ENCODE data around the gene CARMIL1. TPM values are rescaled to one million over a fixed set of nuclear protein-coding genes. Genes with fewer than 3 reads are reported as not detected.

Gene CARMIL1
- total RNA-seq, 2 donors from 2014 or later = 28.7 to 31.6 TPM

DNA sequence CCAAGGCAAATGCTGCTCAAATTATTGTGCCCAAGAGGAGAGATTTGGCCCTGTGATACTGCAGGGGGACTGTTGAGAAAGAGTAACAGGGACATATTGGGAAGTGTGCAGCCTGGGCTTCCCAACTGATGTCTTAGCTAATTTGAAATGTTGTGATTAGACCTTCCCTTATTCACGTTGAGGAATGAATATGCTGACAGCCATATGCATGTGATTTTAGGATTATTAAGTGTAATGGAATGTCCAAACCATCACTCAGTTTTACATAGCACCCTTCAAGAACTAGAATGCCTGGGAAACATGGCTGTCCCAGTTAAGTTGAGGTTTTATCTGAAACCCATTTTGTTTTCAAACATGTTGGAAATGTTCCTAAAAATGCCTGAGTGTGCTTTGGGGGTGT is 81.4 kb downstream of the CARMIL1 start:
- no peak for DNase-seq
- H3K4me1 Mint-ChIP-seq = peaks cover 24% of the 10 kb centered on the region
- 75% methylated on average over 1 of the region's 1 CpG; no CpG with 5 or more reads in 1 of the 2 experiments for WGBS, 2 experiments (ENCODE audit: insufficient coverage in 1 of 2, insufficient read length in 1 of 2)
- H3K9ac ChIP-seq (ENCODE audit: extremely low read depth, low read length, poor library complexity, severe bottlenecking) = no peak overlapping the region
- no peak overlapping the region for H3K27ac Mint-ChIP-seq
- H3K27ac ChIP-seq (ENCODE audit: low read depth, low read length) = no peak overlapping the region
- no peaks in the 10 kb centered on the region for H3K27me3 ChIP-seq (ENCODE audit: control insufficient read depth, insufficient read depth, low read length, poor library complexity, severe bottlenecking)
- no peak overlapping the region for H3K4me3 ChIP-seq (ENCODE audit: low read length)
- peaks cover 12% of the 10 kb centered on the region for H3K4me1 ChIP-seq (ENCODE audit: control insufficient read depth, insufficient read depth, low read length)
- no peaks in the 10 kb centered on the region for H3K36me3 ChIP-seq (ENCODE audit: control insufficient read depth, insufficient read depth, low read length)
- TF ChIP-seq, protein P1, sequence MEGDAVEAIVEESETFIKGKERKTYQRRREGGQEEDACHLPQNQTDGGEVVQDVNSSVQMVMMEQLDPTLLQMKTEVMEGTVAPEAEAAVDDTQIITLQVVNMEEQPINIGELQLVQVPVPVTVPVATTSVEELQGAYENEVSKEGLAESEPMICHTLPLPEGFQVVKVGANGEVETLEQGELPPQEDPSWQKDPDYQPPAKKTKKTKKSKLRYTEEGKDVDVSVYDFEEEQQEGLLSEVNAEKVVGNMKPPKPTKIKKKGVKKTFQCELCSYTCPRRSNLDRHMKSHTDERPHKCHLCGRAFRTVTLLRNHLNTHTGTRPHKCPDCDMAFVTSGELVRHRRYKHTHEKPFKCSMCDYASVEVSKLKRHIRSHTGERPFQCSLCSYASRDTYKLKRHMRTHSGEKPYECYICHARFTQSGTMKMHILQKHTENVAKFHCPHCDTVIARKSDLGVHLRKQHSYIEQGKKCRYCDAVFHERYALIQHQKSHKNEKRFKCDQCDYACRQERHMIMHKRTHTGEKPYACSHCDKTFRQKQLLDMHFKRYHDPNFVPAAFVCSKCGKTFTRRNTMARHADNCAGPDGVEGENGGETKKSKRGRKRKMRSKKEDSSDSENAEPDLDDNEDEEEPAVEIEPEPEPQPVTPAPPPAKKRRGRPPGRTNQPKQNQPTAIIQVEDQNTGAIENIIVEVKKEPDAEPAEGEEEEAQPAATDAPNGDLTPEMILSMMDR (conservative IDR thresholded peaks at IDR 0.05) = no peak
- H3K9me3 ChIP-seq (ENCODE audit: control insufficient read depth, low read length) = no peaks in the 10 kb centered on the region
- no peaks in the 10 kb centered on the region for H3K27me3 Mint-ChIP-seq (ENCODE audit: insufficient read depth)
- H3K4me3 Mint-ChIP-seq = no peak overlapping the region
- H3K36me3 Mint-ChIP-seq (ENCODE audit: low read depth) = no peaks in the 10 kb centered on the region
- no peaks in the 10 kb centered on the region for H3K9me3 Mint-ChIP-seq

DNA sequence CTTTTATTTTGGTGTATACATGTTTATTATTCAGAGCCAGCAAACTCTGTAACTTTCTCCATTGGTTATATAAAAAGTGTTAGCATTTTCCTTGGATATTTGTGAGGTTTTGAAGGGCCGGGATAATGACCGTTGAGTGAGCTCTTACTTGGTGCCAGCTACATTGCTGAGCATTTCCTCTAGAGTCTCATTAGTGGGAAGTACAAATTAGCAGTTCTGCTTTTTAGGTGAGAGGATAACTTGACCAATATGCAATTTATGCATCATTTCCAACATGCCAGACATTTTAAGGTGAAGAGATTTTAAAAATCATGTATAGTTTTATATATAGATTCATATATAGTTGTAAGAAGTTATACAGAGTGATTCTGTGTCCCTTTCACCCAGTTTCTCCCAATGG is 84.3 kb downstream of the CARMIL1 start:
- Mint-ChIP-seq H3K27me3 (ENCODE audit: insufficient read depth) (no peaks in the 10 kb centered on the region), H3K4me1 (peaks cover 30% of the 10 kb centered on the region), H3K9me3 (no peaks in the 10 kb centered on the region), H3K36me3 (ENCODE audit: low read depth) (no peaks in the 10 kb centered on the region), H3K4me3 (no peak overlapping the region), H3K27ac (no peak overlapping the region)
- H3K27me3 ChIP-seq (ENCODE audit: control insufficient read depth, insufficient read depth, low read length, poor library complexity, severe bottlenecking) = no peaks in the 10 kb centered on the region
- H3K9ac ChIP-seq (ENCODE audit: extremely low read depth, low read length, poor library complexity, severe bottlenecking) = no peak overlapping the region
- H3K9me3 ChIP-seq (ENCODE audit: control insufficient read depth, low read length) = no peaks in the 10 kb centered on the region
- no peak overlapping the region for H3K4me3 ChIP-seq (ENCODE audit: low read length)
- no peaks in the 10 kb centered on the region for H3K36me3 ChIP-seq (ENCODE audit: control insufficient read depth, insufficient read depth, low read length)
- H3K4me1 ChIP-seq (ENCODE audit: control insufficient read depth, insufficient read depth, low read length) = peaks cover 12% of the 10 kb centered on the region
- TF ChIP-seq, protein P1 (conservative IDR thresholded peaks at IDR 0.05) = no peak
- 80 to 93% methylated on average over 2 of the region's 2 CpGs for WGBS, 2 experiments (ENCODE audit: insufficient coverage in 1 of 2, insufficient read length in 1 of 2)
- no peak overlapping the region for H3K27ac ChIP-seq (ENCODE audit: low read depth, low read length)
- DNase-seq = no peak

DNA sequence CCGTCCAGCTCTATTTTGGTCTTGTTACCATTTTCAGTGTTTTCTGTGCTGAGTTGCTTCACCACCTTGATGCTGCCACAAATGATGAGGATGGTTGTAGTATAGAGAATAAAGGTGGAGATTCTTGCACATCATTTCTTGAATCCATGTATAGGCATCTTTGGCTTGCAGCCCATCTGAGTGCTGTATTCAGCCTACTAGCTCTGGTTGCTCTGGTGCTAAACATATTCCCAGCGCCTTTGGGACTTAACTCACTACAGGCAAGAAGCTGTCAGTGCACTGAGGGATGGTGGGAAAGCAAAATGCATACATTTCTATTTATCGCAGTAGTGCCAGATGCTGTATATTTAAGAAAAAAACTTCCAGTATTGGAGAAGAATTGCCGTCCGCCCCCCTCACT is 86.0 kb downstream of the CARMIL1 start:
- H3K27me3 Mint-ChIP-seq (ENCODE audit: insufficient read depth) = no peaks in the 10 kb centered on the region
- Histone ChIP-seq H3K27me3 (ENCODE audit: control insufficient read depth, insufficient read depth, low read length, poor library complexity, severe bottlenecking) (no peaks in the 10 kb centered on the region), H3K9ac (ENCODE audit: extremely low read depth, low read length, poor library complexity, severe bottlenecking) (no peak overlapping the region), H3K27ac (ENCODE audit: low read depth, low read length) (no peak overlapping the region), H3K36me3 (ENCODE audit: control insufficient read depth, insufficient read depth, low read length) (no peaks in the 10 kb centered on the region), H3K9me3 (ENCODE audit: control insufficient read depth, low read length) (no peaks in the 10 kb centered on the region), H3K4me1 (ENCODE audit: control insufficient read depth, insufficient read depth, low read length) (peaks cover 4% of the 10 kb centered on the region), H3K4me3 (ENCODE audit: low read length) (no peak overlapping the region)
- peaks cover 36% of the 10 kb centered on the region for H3K4me1 Mint-ChIP-seq
- H3K9me3 Mint-ChIP-seq = no peaks in the 10 kb centered on the region
- 96 to 97% methylated on average over 5 of the region's 5 CpGs for WGBS, 2 experiments (ENCODE audit: insufficient coverage in 1 of 2, insufficient read length in 1 of 2)
- H3K4me3 Mint-ChIP-seq = no peak overlapping the region
- DNase-seq = no peak
- no peaks in the 10 kb centered on the region for H3K36me3 Mint-ChIP-seq (ENCODE audit: low read depth)
- TF ChIP-seq, protein P1 (conservative IDR thresholded peaks at IDR 0.05) = no peak
- H3K27ac Mint-ChIP-seq = no peak overlapping the region

All from endodermal cell (in vitro differentiated cells).